Breast epithelium (tissue), 4 donors: ENCODE data around the gene SNX13. TPM values are rescaled to one million over a fixed set of nuclear protein-coding genes. Genes with fewer than 3 reads are reported as not detected.
A peak's percentile ranks its signal among the peaks of the same experiment; 100 is the strongest.

Experiments used
- DNase-seq, 2 donors: peaks; one replicate each; pipeline ENCODE4 v3.0.0-alpha.2; 2019; ENCODE audit warnings: low spot score in 2 of 2
- H3K27ac ChIP-seq, 2 donors: fragments of 200-600 bp; sonication (generic) in 1 of 2; one replicate each; pipeline ENCODE4 v1.5.1; 2016 to 2019; ENCODE audit warnings: mild to moderate bottlenecking in 1 of 2
- H3K27me3 ChIP-seq, 2 donors: fragments of 200-600 bp; sonication (generic) in 1 of 2; one replicate each; pipeline versions ENCODE4 v1.5.1 to v1.6.0; 2017 to 2019; ENCODE audit warnings: control low read depth in 1 of 2, mild to moderate bottlenecking in 1 of 2
- H3K36me3 ChIP-seq: fragments of 200-600 bp; one replicate; pipeline ENCODE4 v1.5.1; 2019
- H3K4me1 ChIP-seq, 2 donors: fragments of 200-600 bp; sonication (generic); one replicate each; pipeline ENCODE4 v1.5.1; 2016 to 2019; ENCODE audit warnings: control low read depth in 1 of 2
- H3K4me3 ChIP-seq, 3 donors: fragments of 200-600 bp; sonication (generic); 1 replicate in 2 of 3; 2 replicates in 1 of 3; pipeline ENCODE4 v1.5.1; 2016 to 2019; ENCODE audit warnings: mild to moderate bottlenecking in 3 of 3, moderate library complexity in 2 of 3
- H3K9me3 ChIP-seq, 2 donors: fragments of 200-600 bp; sonication (generic) in 1 of 2; one replicate each; pipeline ENCODE4 v1.5.1; 2016 to 2019; ENCODE audit warnings: control low read depth in 1 of 2
- POLR2A ChIP-seq: fragments of 450-650 bp; IDR thresholded peaks from one replicate; pipeline ENCODE4 v1.6.1; 2016; ENCODE audit warnings: antibody characterized with exemption, mild to moderate bottlenecking, moderate library complexity
- POLR2AphosphoS5 ChIP-seq, 3 donors: sonication (generic); formaldehyde crosslinking; IDR thresholded peaks; one replicate each; pipeline ENCODE4 v1.6.1; 2017; ENCODE audit warnings: antibody characterized with exemption in 3 of 3
- intact Hi-C: fragments of 100-400 bp; cut with DNase I; formaldehyde crosslinking; loops from one replicate; pipeline ENCODE4 v1.15.1; 2023; ENCODE audit warnings: low total_unique reads
- total RNA-seq, 3 donors: library from RNA; depleted of rRNA; stranded (reverse); fragments of >200 nt; gene quantifications; one replicate each; pipeline ENCODE4 v1.1.0, GENCODE V29; 2016
- TF ChIP-seq, protein P1 (sequence below), 3 donors: fragments of 450-650 bp; IDR thresholded peaks; one replicate each; pipeline ENCODE4 v1.5.1; 2016 to 2017; ENCODE audit warnings: antibody characterized with exemption in 3 of 3, mild to moderate bottlenecking in 3 of 3, moderate library complexity in 3 of 3

Gene SNX13
- total RNA-seq, 3 donors from 2014 or later: 62.6 to 89.9 (median 72.8) TPM

DNA sequence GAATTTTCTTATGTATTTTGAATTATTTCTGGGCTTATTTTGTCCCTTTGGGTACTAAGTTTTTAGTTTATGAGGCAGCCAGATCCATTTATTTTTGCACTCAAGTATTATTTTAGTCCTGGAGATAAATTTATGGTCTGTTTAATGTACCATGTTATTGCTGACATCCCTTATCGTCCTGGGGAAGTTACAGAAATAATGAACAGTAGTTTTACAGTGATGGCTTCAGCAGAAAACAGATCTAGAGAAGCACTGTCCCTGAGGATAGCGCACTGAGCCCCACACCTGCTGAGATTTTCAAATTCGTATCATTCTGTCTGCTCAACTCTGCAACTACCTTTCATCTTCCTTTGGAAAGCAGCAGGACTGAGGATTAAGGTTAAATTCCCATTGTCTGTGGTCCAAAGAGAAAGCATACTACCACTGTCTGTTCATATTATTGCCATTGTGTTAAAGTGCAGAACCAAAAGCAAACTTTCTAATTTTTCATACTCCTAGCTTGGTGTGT is 168.3 kb downstream of the SNX13 start:
- H3K27ac ChIP-seq: no peak overlapping the region
- intact Hi-C loops: no loop called here
- no peak for TF ChIP-seq POLR2AphosphoS5 (IDR thresholded peaks at IDR 0.05)
- TF ChIP-seq, protein P1, sequence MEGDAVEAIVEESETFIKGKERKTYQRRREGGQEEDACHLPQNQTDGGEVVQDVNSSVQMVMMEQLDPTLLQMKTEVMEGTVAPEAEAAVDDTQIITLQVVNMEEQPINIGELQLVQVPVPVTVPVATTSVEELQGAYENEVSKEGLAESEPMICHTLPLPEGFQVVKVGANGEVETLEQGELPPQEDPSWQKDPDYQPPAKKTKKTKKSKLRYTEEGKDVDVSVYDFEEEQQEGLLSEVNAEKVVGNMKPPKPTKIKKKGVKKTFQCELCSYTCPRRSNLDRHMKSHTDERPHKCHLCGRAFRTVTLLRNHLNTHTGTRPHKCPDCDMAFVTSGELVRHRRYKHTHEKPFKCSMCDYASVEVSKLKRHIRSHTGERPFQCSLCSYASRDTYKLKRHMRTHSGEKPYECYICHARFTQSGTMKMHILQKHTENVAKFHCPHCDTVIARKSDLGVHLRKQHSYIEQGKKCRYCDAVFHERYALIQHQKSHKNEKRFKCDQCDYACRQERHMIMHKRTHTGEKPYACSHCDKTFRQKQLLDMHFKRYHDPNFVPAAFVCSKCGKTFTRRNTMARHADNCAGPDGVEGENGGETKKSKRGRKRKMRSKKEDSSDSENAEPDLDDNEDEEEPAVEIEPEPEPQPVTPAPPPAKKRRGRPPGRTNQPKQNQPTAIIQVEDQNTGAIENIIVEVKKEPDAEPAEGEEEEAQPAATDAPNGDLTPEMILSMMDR (IDR thresholded peaks at IDR 0.05): no peak
- TF ChIP-seq POLR2A: no peak
- no peaks in the 10 kb centered on the region for H3K4me1 ChIP-seq
- H3K27me3 ChIP-seq: no peaks in the 10 kb centered on the region
- H3K36me3 ChIP-seq: no peaks in the 10 kb centered on the region
- H3K9me3 ChIP-seq: no peaks in the 10 kb centered on the region
- no peak for DNase-seq
- no peak overlapping the region for H3K4me3 ChIP-seq

DNA sequence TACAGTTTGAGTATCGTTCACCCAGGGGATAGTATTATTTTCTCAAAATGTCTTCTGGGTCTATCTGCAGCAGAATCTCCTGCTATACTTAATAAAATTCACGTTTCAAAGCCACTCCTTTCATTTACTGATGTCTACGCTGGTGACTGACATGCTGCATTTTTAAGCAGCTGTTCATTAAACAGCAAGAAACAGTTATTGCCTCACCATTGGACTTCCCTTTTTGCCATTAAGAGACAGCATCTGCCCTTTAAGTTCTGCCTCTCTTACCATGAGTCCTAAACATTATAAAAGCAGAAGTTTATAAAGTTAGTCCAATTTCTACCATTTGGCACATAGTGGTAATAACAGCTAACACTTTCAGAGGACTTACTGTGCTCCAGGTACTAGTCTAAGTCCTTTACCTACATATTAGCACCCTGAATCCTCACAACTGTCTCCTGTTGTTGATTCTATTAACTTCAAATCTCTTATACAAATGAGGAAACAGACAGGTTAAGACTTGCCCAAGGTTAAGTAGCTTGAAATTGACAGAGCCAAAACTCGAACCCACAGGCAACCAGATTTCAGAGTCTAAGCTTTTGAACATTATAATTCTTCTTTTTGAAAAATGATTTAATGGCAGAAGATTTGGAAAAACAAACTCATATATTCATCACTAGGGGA is 169.5 kb downstream of the SNX13 start:
- intact Hi-C loops: no loop called here
- DNase-seq: no peak

DNA sequence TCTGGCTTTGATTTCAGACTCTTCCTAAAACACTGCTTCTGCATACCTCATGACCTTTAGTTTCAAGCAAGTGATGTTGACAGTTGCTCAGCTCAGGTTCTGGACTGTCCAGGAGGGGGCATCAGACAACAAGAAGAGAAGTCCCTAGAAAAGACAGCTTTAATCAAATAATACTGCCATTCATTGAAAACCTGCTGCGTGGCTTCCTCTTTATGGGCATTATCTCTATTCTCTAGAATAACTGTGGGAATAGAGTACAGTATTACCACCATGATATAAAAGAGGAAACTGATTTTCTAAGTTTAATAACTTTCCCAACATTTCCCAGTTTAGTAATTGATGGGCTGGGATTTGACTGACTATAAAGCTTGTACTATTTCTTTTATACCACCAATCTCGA is 170.4 kb downstream of the SNX13 start:
- intact Hi-C loops: no loop called here
- no peak for DNase-seq

More for the DNA sequence above, 169.5 kb downstream of the SNX13 start:
- Histone ChIP-seq H3K27me3 (no peaks in the 10 kb centered on the region), H3K36me3 (no peaks in the 10 kb centered on the region), H3K27ac (no peak overlapping the region), H3K9me3 (no peaks in the 10 kb centered on the region), H3K4me1 (no peaks in the 10 kb centered on the region), H3K4me3 (no peak overlapping the region)
- TF ChIP-seq POLR2A: no peak
- no peak for TF ChIP-seq POLR2AphosphoS5 (IDR thresholded peaks at IDR 0.05)
- TF ChIP-seq, protein P1 (IDR thresholded peaks at IDR 0.05): no peak

GRCh38 chr7:17758008-17758407 is 182.3 kb downstream of the SNX13 start:
- Histone ChIP-seq H3K4me1 (no peaks in the 10 kb centered on the region), H3K36me3 (no peaks in the 10 kb centered on the region), H3K9me3 (peaks cover 0 to 9% of the 10 kb centered on the region in 2 donors), H3K27ac (no peak overlapping the region), H3K4me3 (no peak overlapping the region), H3K27me3 (no peaks in the 10 kb centered on the region)
- intact Hi-C loops: no loop called here
- TF ChIP-seq POLR2A (no peak), POLR2AphosphoS5 (IDR thresholded peaks at IDR 0.05) (no peak)
- TF ChIP-seq, protein P1 (IDR thresholded peaks at IDR 0.05): no peak
- no peak for DNase-seq

More for the DNA sequence above, 170.4 kb downstream of the SNX13 start:
- TF ChIP-seq POLR2A: no peak
- TF ChIP-seq, protein P1 (IDR thresholded peaks at IDR 0.05): peak in 2 of 3 donors; percentile 41 to 55
- TF ChIP-seq POLR2AphosphoS5 (IDR thresholded peaks at IDR 0.05): no peak
- Histone ChIP-seq H3K36me3 (no peaks in the 10 kb centered on the region), H3K4me1 (no peaks in the 10 kb centered on the region), H3K27me3 (no peaks in the 10 kb centered on the region), H3K4me3 (no peak overlapping the region), H3K27ac (no peak overlapping the region), H3K9me3 (no peaks in the 10 kb centered on the region)

GRCh38 chr7:17746020-17746530 is 194.2 kb downstream of the SNX13 start:
- Histone ChIP-seq H3K4me1 (no peaks in the 10 kb centered on the region), H3K36me3 (no peaks in the 10 kb centered on the region), H3K9me3 (no peaks in the 10 kb centered on the region), H3K4me3 (no peak overlapping the region), H3K27me3 (no peaks in the 10 kb centered on the region), H3K27ac (no peak overlapping the region)
- TF ChIP-seq, protein P1 (IDR thresholded peaks at IDR 0.05): no peak
- no peak for TF ChIP-seq POLR2A
- TF ChIP-seq POLR2AphosphoS5 (IDR thresholded peaks at IDR 0.05): no peak
- no peak for DNase-seq
- intact Hi-C loops: no loop called here
